GM21423 (cell line): ENCODE measurements around the gene BRD4.
"Not testable (repeated sequence)": the region's sequence is repeated elsewhere in the genome, so short reads cannot be mapped to it uniquely, and the experiment has no call there.

ENCODE experiments used
- ATAC-seq: cut with Tn5 transposase; IDR thresholded peaks from one replicate; pipeline ENCODE4 v1.9.1; 2021; ENCODE audit warnings: mild to moderate bottlenecking, moderate library complexity; ENCODE audit not compliant: unreplicated experiment

Gene BRD4

DNA sequence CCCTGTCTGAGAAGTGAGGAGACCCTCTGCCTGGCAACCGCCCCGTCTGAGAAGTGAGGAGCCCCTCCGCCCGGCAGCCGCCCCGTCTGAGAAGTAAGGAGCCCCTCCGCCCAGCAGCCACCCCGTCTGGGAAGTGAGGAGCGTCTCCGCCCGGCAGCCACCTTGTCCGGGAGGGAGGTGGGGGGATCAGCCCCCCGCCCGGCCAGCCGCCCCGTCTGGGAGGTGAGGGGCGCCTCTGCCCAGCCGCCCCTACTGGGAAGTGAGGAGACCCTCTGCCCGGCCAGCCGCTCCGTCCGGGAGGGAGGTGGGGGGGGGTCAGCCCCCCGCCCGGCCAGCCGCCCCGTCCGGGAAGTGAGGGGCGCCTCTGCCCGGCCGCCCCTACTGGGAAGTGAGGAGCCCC, 30.7 kb upstream of the BRD4 start:
- not testable (repeated sequence) for ATAC-seq

GRCh38 chr19:15360015-15360414, 27.7 kb upstream of the BRD4 start:
- not testable (repeated sequence) for ATAC-seq

DNA sequence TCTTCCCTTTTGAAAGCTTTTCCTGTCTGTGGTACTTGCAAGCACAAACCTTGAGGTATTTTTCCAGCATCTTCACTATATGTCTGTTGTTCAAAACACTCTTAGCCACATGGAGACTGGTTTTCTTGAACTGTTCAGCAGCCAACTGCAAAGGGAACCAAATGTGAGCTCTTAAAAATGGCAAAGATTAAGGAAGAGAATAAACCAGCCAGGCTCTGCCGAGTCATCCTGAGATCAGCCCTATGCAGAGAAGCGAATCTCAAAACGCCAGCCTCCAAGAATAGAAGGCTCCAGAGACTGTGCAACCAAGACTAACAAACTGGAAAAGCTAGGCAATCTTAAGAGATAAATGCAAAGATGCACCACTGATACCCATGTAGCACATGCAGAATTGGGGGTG, 26.6 kb upstream of the BRD4 start:
- no peak for ATAC-seq

- ATAC-seq: no peak
Observed at GRCh38 chr19:15357906-15358305, 25.6 kb upstream of the BRD4 start.

GRCh38 chr19:15354566-15355296, 22.4 kb upstream of the BRD4 start:
- ATAC-seq: no peak

DNA sequence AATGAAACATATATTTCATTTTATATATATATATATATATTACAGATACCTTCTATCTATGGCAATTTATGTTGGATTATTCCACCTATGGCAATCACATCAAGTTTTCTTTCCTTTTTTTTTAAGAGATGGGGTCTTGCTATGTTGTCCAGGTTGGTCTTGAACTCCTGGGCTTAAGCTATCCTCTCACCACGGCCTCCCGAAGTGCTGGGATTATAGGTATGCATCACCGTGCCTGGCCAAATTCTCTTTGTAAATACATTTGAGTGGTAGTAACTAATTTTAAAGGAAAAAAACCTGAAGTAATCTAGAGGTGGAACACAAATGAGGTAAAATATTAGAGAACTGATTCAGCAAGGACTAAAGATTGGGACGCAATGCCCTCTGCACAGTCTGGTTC, 21.6 kb upstream of the BRD4 start:
- no peak for ATAC-seq

- ATAC-seq: not testable (repeated sequence)
Observed at GRCh38 chr19:15352535-15352934, 20.2 kb upstream of the BRD4 start.

GRCh38 chr19:15341328-15341727, 9.0 kb upstream of the BRD4 start:
- ATAC-seq: not testable (repeated sequence)

DNA sequence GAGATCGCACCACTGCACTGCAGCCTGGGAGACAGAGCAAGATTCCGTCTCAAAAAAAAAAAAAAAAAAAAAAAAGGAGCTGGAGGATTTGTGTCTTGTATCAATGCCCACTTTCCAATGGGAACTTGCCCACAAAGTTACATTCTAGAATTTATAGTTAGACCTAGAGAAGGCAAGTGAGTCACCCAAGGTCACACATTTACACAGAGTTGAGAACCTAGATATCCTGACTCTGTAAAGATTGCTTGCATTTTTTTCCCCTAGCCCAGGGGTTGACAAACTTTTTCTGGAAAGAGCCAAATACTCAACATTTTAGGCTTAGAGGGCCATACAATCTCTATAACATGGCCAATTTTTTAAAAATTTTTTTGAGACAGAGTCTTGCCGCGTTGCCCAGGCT, 7.7 kb upstream of the BRD4 start:
- ATAC-seq: no peak

GRCh38 chr19:15337202-15337601, 4.9 kb upstream of the BRD4 start:
- ATAC-seq: no peak

- not testable (repeated sequence) for ATAC-seq
Observed at GRCh38 chr19:15335992-15336391, 3.7 kb upstream of the BRD4 start.

DNA sequence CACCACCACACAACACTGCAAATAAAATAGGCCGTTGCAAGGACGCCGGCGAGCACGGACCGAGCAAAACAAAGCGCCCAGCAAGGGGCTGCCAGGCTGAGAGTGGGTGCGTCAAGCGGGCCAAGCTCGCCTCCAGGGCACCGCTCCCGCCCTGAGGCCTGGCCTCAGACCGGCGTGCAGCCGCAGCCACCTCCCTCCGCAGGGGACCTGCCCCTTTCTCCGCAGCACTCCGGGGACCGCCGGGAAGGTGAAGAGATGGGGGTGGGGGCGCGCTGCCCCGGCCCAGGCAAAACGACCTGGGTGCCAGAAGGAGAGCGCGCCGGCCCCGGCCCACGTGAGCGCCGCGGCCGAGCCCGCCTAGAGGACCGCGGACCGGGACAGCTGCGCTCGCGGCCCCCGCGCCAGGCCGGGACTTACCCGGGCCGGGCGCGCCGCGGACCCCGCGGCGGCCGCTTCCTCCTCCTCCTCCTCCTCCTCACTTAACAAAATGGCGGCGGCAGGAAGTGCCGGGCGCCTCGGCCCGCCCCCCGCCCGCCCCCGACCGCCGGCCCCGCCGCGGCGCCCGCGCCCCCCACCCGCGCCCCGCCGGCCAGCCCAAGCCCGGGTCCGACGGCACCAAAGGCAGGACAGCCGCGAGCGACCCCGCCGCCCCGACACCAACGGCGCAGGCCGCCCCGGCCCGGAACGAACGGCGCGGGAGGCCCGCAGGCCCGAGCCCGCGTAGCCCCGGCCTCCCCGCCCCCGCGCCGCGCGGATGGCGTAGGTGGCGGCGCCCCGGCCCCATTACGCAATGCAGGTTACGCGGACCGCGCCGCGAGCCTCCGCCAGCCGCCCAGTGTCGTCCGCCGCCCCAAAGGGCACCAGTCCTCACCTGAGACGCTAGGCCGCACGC, 674 bp downstream of the BRD4 start:
- ATAC-seq: peak; percentile 35

DNA sequence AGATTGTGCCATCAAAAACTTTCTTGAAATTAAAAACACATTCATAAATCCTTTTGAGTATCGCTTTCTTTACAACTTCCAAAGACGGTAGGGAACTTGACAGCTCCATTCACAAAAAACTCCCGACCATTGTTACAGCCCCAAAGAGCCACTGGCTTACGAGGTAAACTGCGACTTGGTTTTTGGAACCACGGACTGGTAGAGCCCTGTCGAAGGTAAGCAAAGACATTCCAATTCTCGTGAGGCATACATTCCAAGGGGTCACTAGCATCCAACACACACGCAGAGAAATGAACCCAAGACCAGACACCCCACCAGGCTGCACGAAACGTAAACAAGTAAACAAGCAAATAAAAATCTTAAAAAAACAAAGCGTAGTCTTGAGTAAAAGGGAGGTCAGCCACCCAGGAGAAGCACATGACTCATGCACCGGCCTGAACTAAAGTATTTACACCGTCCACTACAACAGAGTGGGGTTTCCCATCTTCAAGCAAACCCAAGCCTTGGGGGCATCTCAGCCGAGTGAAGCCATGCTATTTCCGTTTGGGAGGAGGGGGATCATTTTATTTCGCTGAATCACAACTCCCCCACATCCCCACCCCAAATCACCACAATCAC, 1.4 kb downstream of the BRD4 start:
- no peak for ATAC-seq

DNA sequence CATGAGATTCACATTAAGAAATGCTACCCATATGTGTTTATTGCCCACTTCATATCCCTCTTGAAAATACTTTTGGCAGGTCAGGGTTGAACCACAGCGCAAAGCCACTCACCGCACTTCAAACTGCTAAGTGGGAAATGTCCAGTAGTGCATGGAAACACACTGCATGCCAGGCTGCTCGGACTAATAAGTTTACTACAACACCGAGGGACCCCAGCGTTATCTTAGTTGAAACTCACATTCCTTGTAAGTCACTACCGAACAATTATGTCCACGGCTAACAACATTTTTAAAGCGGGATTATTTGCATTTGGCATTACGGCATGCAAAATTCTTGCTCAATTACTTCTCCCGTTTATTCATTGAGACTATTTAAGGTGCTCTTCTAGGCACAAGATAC, 4.0 kb downstream of the BRD4 start:
- no peak for ATAC-seq

DNA sequence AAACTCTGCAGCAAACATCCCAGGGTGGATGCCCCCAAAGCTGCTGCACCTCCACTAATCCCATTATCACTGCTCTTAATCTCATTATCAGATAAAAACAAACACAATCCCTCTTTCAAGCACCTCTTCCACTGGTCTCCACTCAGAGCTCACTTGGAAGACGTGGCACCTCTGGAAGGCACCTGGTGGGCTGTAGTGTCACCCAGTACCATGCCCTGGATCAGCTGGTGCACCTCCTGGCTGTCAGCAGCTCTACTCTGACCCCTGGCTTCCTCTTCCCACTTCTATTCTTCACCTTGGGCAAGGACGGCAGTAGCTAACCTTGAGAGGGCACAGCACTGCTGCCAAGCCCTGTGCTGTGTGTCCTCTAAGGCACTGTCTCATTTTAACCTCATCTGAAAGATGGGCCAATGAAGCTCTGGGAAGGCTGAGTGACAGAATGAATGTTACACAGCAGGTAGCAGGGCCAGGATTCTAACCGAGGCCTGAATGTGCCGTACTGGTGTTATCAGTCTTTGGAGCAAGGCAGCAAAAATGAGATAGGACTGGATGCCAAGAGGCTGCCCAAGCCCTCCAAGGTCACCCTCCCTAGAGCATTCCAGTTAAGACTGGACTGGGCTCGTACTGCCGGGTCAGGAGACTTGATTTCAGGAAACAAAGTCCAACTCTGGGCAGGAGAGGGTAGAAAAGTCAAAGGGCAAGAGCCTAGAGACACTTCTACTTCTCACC, 7.4 kb downstream of the BRD4 start:
- no peak for ATAC-seq

GRCh38 chr19:15323496-15324235, 8.7 kb downstream of the BRD4 start:
- ATAC-seq: no peak

DNA sequence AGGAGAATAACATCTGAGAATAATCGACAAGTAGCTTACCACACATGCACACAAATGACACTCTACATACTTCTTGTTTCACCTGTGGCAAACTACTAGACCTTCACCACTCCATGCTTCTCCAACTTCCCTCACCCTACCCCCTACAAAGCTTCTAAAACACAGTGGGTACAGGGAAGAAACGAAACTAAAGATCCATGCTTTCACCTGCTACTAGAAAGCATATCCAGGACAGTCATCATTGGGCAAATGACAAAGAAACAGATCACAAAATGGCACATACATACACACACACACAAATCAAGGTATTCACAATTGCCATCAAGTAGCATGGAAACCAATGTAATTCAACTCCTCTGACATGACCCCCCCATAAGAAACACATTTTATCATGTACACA, 10.6 kb downstream of the BRD4 start:
- no peak for ATAC-seq

DNA sequence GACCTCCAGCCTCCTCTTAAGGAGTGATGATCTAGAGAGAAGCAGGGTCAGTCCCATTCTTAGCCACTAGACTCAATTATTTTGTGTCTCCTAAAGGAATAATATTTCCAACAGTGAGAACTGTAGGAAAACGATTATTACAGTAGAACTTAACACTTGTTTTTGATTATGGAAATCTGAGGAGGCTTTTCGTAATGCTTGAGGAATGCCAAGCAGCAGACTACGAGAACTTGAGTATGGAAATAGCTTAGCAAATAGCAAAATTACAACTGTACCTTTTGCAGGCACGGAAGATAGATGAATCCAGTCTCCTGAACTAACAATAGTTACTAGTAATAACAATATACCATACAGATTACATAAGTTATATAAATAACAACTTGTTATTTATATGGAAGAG, 12.2 kb downstream of the BRD4 start:
- no peak for ATAC-seq

DNA sequence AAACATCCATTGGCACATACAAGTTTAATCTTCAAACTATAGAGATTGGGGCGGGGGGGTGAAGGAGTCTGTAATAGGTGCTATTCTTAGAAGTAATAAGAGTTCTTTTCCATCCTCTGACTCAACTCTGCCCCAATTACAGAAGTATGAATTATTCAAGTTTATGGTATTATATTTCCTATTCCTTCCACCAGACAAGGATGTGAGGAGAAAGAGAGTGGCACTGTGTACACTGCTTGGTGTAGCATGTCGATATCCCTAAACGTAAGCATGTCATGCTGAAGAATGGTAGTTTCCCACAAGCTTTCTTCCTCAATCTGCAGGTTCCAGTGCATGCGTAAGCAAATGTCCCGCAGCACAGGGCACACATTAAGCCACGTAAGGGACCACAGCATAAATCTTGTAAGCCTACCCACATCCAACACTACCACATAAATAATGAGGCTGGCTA, 14.1 kb downstream of the BRD4 start:
- ATAC-seq: no peak

- ATAC-seq: no peak
Observed at GRCh38 chr19:15317392-15318071, 14.8 kb downstream of the BRD4 start.
